ENCODE measurements around the gene TESK2. TPM values are rescaled to one million over a fixed set of nuclear protein-coding genes. Genes with fewer than 3 reads are reported as not detected.

Gene TESK2
- total RNA-seq (2022; extraction: Qiagen RNA extraction), result 0.08 to 0.32 TPM (median 0.17 TPM) in 5 replicates

GRCh38 chr1:45490626-45491486 lies at the start of gene TESK2:
TSS of gene TESK2 (minus strand) at chr1:45491163. CDS start at chr1:45457785, 33,378 bp downstream.

GRCh38 chr1:45521413-45522323 lies 30.7 kb upstream of the TESK2 start, which contains the start of gene PRDX1:
TSS of gene PRDX1 (minus strand) at chr1:45521884. CDS start at chr1:45519043, 2,841 bp downstream.

GRCh38 chr1:45339789-45340558 lies 151.0 kb downstream of the TESK2 start, which contains the start of the genes MUTYH and TOE1:
TSS of gene MUTYH (minus strand) at chr1:45340440. CDS start at chr1:45334505, 5,935 bp downstream.
TSS of gene TOE1 (plus strand) at chr1:45340170. CDS start at chr1:45340253, 83 bp downstream.

GRCh38 chr1:45326627-45327623 lies 164.0 kb downstream of the TESK2 start, which contains the start of gene HPDL:
TSS of gene HPDL (plus strand) at chr1:45326895. CDS start at chr1:45327149, 254 bp downstream.

Other genes starting within 250 kb of the TESK2 start
- gene HPDL, start 164.3 kb downstream of the TESK2 start, total RNA-seq (2022; extraction: Qiagen RNA extraction), result 2.4 to 3.9 TPM (median 3.6 TPM) in 5 replicates
- gene TOE1, start 151.0 kb downstream of the TESK2 start, total RNA-seq (2022; extraction: Qiagen RNA extraction), result 11.2 to 13.9 TPM (median 12.1 TPM) in 5 replicates
- gene MUTYH, start 150.7 kb downstream of the TESK2 start, total RNA-seq (2022; extraction: Qiagen RNA extraction), result 6.8 to 10.2 TPM (median 8.5 TPM) in 5 replicates
- 1.6 to 2.1 TPM (median 1.8 TPM) in 5 replicates for gene CCDC163, start 8.9 kb upstream of the TESK2 start, total RNA-seq (2022; extraction: Qiagen RNA extraction)
- 2.1 to 2.7 TPM (median 2.2 TPM) in 5 replicates for gene MMACHC, start 9.1 kb upstream of the TESK2 start, total RNA-seq (2022; extraction: Qiagen RNA extraction)
- gene PRDX1, start 30.7 kb upstream of the TESK2 start, total RNA-seq (2022; extraction: Qiagen RNA extraction), result 1,938 to 2,223 TPM (median 2,052 TPM) in 5 replicates
- gene AKR1A1, start 59.7 kb upstream of the TESK2 start, total RNA-seq (2022; extraction: Qiagen RNA extraction), result 73.1 to 81.3 TPM (median 79.9 TPM) in 5 replicates
- 104 to 153 TPM (median 116 TPM) in 5 replicates for gene NASP, start 92.9 kb upstream of the TESK2 start, total RNA-seq (2022; extraction: Qiagen RNA extraction)
- 0.18 to 0.36 TPM (median 0.26 TPM) in 5 replicates for gene CCDC17, start 132.9 kb upstream of the TESK2 start, total RNA-seq (2022; extraction: Qiagen RNA extraction)
- gene GPBP1L1, start 195.4 kb upstream of the TESK2 start, total RNA-seq (2022; extraction: Qiagen RNA extraction), result 30.5 to 50.8 TPM (median 34.6 TPM) in 5 replicates
- gene TMEM69, start 197.0 kb upstream of the TESK2 start, total RNA-seq (2022; extraction: Qiagen RNA extraction), result 18.1 to 20.8 TPM (median 19.5 TPM) in 5 replicates